H9 (cell line): ENCODE measurements around the gene CNDP2. TPM values are rescaled to one million over a fixed set of nuclear protein-coding genes. Genes with fewer than 3 reads are reported as not detected.

Source experiments
- DNase-seq: peaks from one replicate; pipeline ENCODE4 v3.0.0-alpha.2; 2017
- H2AFZ ChIP-seq: one replicate; pipeline ENCODE4 v1.6.1; 2013; ENCODE audit warnings: mild to moderate bottlenecking, low read length, control low read depth, moderate library complexity
- H2AK5ac ChIP-seq: 2 replicates; pipeline ENCODE4 v1.6.1; 2013; ENCODE audit warnings: low read length, control low read depth, mixed read lengths; ENCODE audit not compliant: insufficient read length
- H2BK120ac ChIP-seq: one replicate; pipeline ENCODE4 v1.6.1; 2013; ENCODE audit warnings: low read depth, mild to moderate bottlenecking, low read length, control low read depth, inconsistent platforms; ENCODE audit not compliant: poor library complexity, severe bottlenecking
- H2BK12ac ChIP-seq: 2 replicates; pipeline ENCODE4 v1.6.1; 2013; ENCODE audit warnings: low read length, control low read depth, mixed read lengths, low read depth; ENCODE audit not compliant: insufficient read length
- H2BK15ac ChIP-seq: 2 replicates; pipeline ENCODE4 v1.6.1; 2013; ENCODE audit warnings: low read depth, low read length, control low read depth
- H2BK20ac ChIP-seq: one replicate; pipeline ENCODE4 v1.6.1; 2013; ENCODE audit warnings: low read depth, mild to moderate bottlenecking, low read length, control low read depth, inconsistent platforms; ENCODE audit not compliant: poor library complexity, severe bottlenecking
- H2BK5ac ChIP-seq: 2 replicates; pipeline ENCODE4 v1.6.1; 2013; ENCODE audit warnings: low read length, control low read depth, mixed read lengths; ENCODE audit not compliant: insufficient read length
- H3K14ac ChIP-seq: 2 replicates; pipeline ENCODE4 v1.6.1; 2013; ENCODE audit warnings: low read length, control low read depth; ENCODE audit not compliant: insufficient read depth
- H3K18ac ChIP-seq: 2 replicates; pipeline ENCODE4 v1.6.1; 2013; ENCODE audit warnings: low read depth, mild to moderate bottlenecking, mixed read lengths, low read length, control low read depth; ENCODE audit not compliant: insufficient read length
- H3K23ac ChIP-seq: 2 replicates; pipeline ENCODE4 v1.6.1; 2013; ENCODE audit warnings: low read length, control low read depth, mixed read lengths, low read depth; ENCODE audit not compliant: insufficient read length
- H3K23me2 ChIP-seq: 2 replicates; pipeline ENCODE4 v1.6.1; 2013; ENCODE audit warnings: low read depth, mild to moderate bottlenecking, mixed read lengths, low read length, control low read depth; ENCODE audit not compliant: insufficient read length, poor library complexity, severe bottlenecking
- H3K27ac ChIP-seq: 2 replicates; pipeline ENCODE4 v1.5.1; 2013; ENCODE audit warnings: low read length, control low read depth, mixed read lengths, low read depth; ENCODE audit not compliant: insufficient read length
- H3K27me3 ChIP-seq: 2 replicates; pipeline ENCODE4 v1.6.1; 2013; ENCODE audit warnings: low read length, control low read depth, inconsistent platforms; ENCODE audit not compliant: insufficient read depth
- H3K4ac ChIP-seq: 2 replicates; pipeline ENCODE4 v1.6.1; 2013; ENCODE audit warnings: low read depth, mild to moderate bottlenecking, control low read depth, inconsistent platforms, low read length, moderate library complexity
- H3K4me1 ChIP-seq: 2 replicates; pipeline ENCODE4 v1.6.1; 2013; ENCODE audit warnings: low read length, control low read depth, inconsistent platforms; ENCODE audit not compliant: insufficient read depth
- H3K4me2 ChIP-seq: 2 replicates; pipeline ENCODE4 v1.6.1; 2013; ENCODE audit warnings: low read length, control low read depth, mixed read lengths; ENCODE audit not compliant: insufficient read length, insufficient read depth
- H3K56ac ChIP-seq: 2 replicates; pipeline ENCODE4 v1.6.1; 2013; ENCODE audit warnings: low read depth, mild to moderate bottlenecking, mixed read lengths, low read length, control low read depth; ENCODE audit not compliant: insufficient read length
- H3K79me1 ChIP-seq: 2 replicates; pipeline ENCODE4 v1.6.1; 2013; ENCODE audit warnings: low read depth, mild to moderate bottlenecking, moderate library complexity, low read length, control low read depth, inconsistent platforms; ENCODE audit not compliant: insufficient read depth, poor library complexity, severe bottlenecking
- H3K79me2 ChIP-seq: 2 replicates; pipeline ENCODE4 v1.6.1; 2013; ENCODE audit warnings: low read length, control low read depth, inconsistent platforms; ENCODE audit not compliant: insufficient read depth
- H3K9ac ChIP-seq: 2 replicates; pipeline ENCODE4 v1.6.1; 2013; ENCODE audit warnings: low read length, control low read depth, mixed read lengths; ENCODE audit not compliant: insufficient read length; ENCODE audit errors: extremely low read depth
- H3K9me3 ChIP-seq: one replicate; pipeline ENCODE4 v1.6.1; 2013; ENCODE audit warnings: low read depth, low read length, inconsistent platforms; ENCODE audit not compliant: control insufficient read depth
- H3T11ph ChIP-seq: one replicate; pipeline ENCODE4 v1.6.1; 2013; ENCODE audit warnings: mild to moderate bottlenecking, low read length, control low read depth, inconsistent platforms
- H4K20me1 ChIP-seq: one replicate; pipeline ENCODE4 v1.6.1; 2013; ENCODE audit not compliant: control insufficient read depth, insufficient read length, insufficient read depth
- H4K5ac ChIP-seq: 2 replicates; pipeline ENCODE4 v1.6.1; 2013; ENCODE audit warnings: low read depth, mild to moderate bottlenecking, mixed read lengths, low read length, control low read depth; ENCODE audit not compliant: insufficient read length
- H4K8ac ChIP-seq: replicated peaks from 2 replicates; pipeline ENCODE4 v1.6.1; 2013; ENCODE audit warnings: low read length, control low read depth, mixed read lengths, low read depth; ENCODE audit not compliant: insufficient read length
- H4K91ac ChIP-seq: 2 replicates; pipeline ENCODE4 v1.6.1; 2013; ENCODE audit warnings: low read depth, mild to moderate bottlenecking, moderate library complexity, mixed read lengths, low read length, control low read depth; ENCODE audit not compliant: insufficient read length
- H3K27ac Mint-ChIP-seq, 3 experiments: 2 replicates in 2 of 3; 3 replicates in 1 of 3; pipeline ENCODE4 v1.8.0; 2020 to 2021; ENCODE audit warnings: mixed read lengths in 3 of 3, mild to moderate bottlenecking in 1 of 3, moderate library complexity in 1 of 3
- H3K27me3 Mint-ChIP-seq: 2 replicates; pipeline ENCODE4 v1.8.0; 2021; ENCODE audit warnings: low read depth, mild to moderate bottlenecking, moderate library complexity, mixed read lengths
- H3K36me3 Mint-ChIP-seq, 3 experiments: 2 replicates in 2 of 3; 3 replicates in 1 of 3; pipeline ENCODE4 v1.8.0; 2020 to 2021; ENCODE audit warnings: low read depth in 3 of 3, mixed read lengths in 3 of 3; ENCODE audit not compliant: insufficient read depth in 1 of 3
- H3K4me1 Mint-ChIP-seq, 2 experiments: 2 replicates each; pipeline ENCODE4 v1.8.0; 2020; ENCODE audit warnings: mixed read lengths in 2 of 2
- H3K4me3 Mint-ChIP-seq, 2 experiments: 2 replicates in 1 of 2; 3 replicates in 1 of 2; pipeline ENCODE4 v1.8.0; 2020 to 2021; ENCODE audit warnings: mild to moderate bottlenecking in 2 of 2, mixed read lengths in 2 of 2, moderate library complexity in 1 of 2
- H3K9me3 Mint-ChIP-seq, 2 experiments: 2 replicates in 1 of 2; 3 replicates in 1 of 2; pipeline ENCODE4 v1.8.0; 2020; ENCODE audit warnings: mild to moderate bottlenecking in 2 of 2, mixed read lengths in 2 of 2, moderate library complexity in 1 of 2
- WGBS: extraction: QIAGEN DNeasy Blood & Tissue Kit; methylation state at CpG from one replicate; pipeline ENCODE4 v1.1.7; 2013; ENCODE audit warnings: missing lambda C conversion rate, low lambda C conversion rate, mixed read lengths; ENCODE audit not compliant: insufficient read length; ENCODE audit errors: extremely low coverage; 5-methylcytosine and 5-hydroxymethylcytosine counted together
- total RNA-seq: library from RNA; stranded (reverse); gene quantifications from 2 replicates; pipeline ENCODE4 v1.2.1, GENCODE V29; 2021
- TF ChIP-seq, protein P1 (sequence below): fragments of 200-600 bp; sonication (generic); conservative IDR thresholded peaks from 3 replicates; pipeline ENCODE4 v1.8.0; 2021; ENCODE audit warnings: antibody characterized with exemption, mild to moderate bottlenecking

The CNDP2 gene
- total RNA-seq, 1 experiment from 2014 or later, result 212 TPM

DNA sequence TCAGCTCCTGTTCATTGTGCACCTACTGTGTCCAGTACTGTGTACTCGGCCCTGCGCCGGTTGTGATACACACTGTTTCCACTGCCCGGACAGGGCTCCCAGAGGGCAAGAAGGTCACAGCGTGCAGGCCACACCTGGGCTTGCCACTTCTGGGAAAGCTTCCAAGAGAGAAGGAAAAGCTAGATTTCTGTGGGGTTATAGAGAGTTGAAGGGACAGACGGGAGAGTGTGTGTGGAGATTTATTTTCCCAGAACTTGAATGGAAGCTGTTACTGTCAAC, 34.4 kb downstream of the CNDP2 start:
- Mint-ChIP-seq H3K9me3 (no peaks in the 10 kb centered on the region; a peak in 1 of 5 replicates), H3K27ac (no peak overlapping the region; a peak in 1 of 7 replicates), H3K36me3 (no peaks in the 10 kb centered on the region; a peak in 1 of 7 replicates), H3K4me3 (no peak overlapping the region), H3K4me1 (0 out of 4 replicates have a peak, but pooled peaks cover 0 to 3% of the 10 kb centered on the region in 2 experiments), H3K27me3 (peaks cover 7% of the 10 kb centered on the region)
- no CpG with 5 or more reads among the region's 6 CpGs for WGBS
- Histone ChIP-seq H3K18ac (no peak overlapping the region), H3K56ac (no peak overlapping the region), H3K27ac (no peak overlapping the region), H3K4me1 (no peaks in the 10 kb centered on the region), H3K23ac (no peak overlapping the region), H3K9me3 (no peaks in the 10 kb centered on the region), H3K23me2 (peaks cover 2% of the 10 kb centered on the region), H3T11ph (no peak overlapping the region), H2BK20ac (no peak overlapping the region), H2AK5ac (no peak overlapping the region), H3K27me3 (no peaks in the 10 kb centered on the region), H3K9ac (no peak overlapping the region), H2AFZ (no peak overlapping the region), H2BK5ac (no peak overlapping the region), H3K4me2 (no peak overlapping the region), H4K20me1 (no peaks in the 10 kb centered on the region), H3K79me2 (no peaks in the 10 kb centered on the region), H4K8ac (no peak overlapping the region), H4K91ac (no peak overlapping the region), H3K14ac (no peak overlapping the region), H3K79me1 (no peaks in the 10 kb centered on the region), H2BK120ac (no peak overlapping the region), H2BK15ac (no peak overlapping the region), H2BK12ac (no peak overlapping the region), H4K5ac (no peak overlapping the region), H3K4ac (no peak overlapping the region)
- no peak for DNase-seq
- TF ChIP-seq, protein P1, sequence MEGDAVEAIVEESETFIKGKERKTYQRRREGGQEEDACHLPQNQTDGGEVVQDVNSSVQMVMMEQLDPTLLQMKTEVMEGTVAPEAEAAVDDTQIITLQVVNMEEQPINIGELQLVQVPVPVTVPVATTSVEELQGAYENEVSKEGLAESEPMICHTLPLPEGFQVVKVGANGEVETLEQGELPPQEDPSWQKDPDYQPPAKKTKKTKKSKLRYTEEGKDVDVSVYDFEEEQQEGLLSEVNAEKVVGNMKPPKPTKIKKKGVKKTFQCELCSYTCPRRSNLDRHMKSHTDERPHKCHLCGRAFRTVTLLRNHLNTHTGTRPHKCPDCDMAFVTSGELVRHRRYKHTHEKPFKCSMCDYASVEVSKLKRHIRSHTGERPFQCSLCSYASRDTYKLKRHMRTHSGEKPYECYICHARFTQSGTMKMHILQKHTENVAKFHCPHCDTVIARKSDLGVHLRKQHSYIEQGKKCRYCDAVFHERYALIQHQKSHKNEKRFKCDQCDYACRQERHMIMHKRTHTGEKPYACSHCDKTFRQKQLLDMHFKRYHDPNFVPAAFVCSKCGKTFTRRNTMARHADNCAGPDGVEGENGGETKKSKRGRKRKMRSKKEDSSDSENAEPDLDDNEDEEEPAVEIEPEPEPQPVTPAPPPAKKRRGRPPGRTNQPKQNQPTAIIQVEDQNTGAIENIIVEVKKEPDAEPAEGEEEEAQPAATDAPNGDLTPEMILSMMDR, result no peak
